Neural crest cell (in vitro differentiated cells): ENCODE data around the gene GCDH. TPM values are rescaled to one million over a fixed set of nuclear protein-coding genes. Genes with fewer than 3 reads are reported as not detected.

Experiments
- DNase-seq: peaks from one replicate; pipeline ENCODE4 v3.0.0; 2021; ENCODE audit warnings: low read depth, mixed read lengths, low spot score
- H3K27ac Mint-ChIP-seq: one replicate; pipeline ENCODE4 v1.8.0; 2021; ENCODE audit warnings: mild to moderate bottlenecking, mixed read lengths; ENCODE audit not compliant: unreplicated experiment
- H3K27me3 Mint-ChIP-seq: 2 replicates; pipeline ENCODE4 v1.8.0; 2021; ENCODE audit warnings: low read depth, mild to moderate bottlenecking, mixed read lengths
- H3K36me3 Mint-ChIP-seq: 2 replicates; pipeline ENCODE4 v1.8.0; 2021; ENCODE audit warnings: low read depth, mild to moderate bottlenecking, mixed read lengths
- H3K4me1 Mint-ChIP-seq: 2 replicates; pipeline ENCODE4 v1.8.0; 2021; ENCODE audit warnings: mixed read lengths
- H3K4me3 Mint-ChIP-seq: one replicate; pipeline ENCODE4 v1.8.0; 2021; ENCODE audit warnings: mild to moderate bottlenecking, mixed read lengths
- H3K9me3 Mint-ChIP-seq: 2 replicates; pipeline ENCODE4 v1.8.0; 2021; ENCODE audit warnings: mixed read lengths
- total RNA-seq: library from RNA; stranded (reverse); gene quantifications from 2 replicates; pipeline ENCODE4 v1.2.1, GENCODE V29; 2021
- TF ChIP-seq, protein P1 (sequence below): fragments of 200-600 bp; sonication (generic); conservative IDR thresholded peaks from 2 replicates; pipeline ENCODE4 v1.5.0; 2021; ENCODE audit warnings: antibody characterized with exemption, mild to moderate bottlenecking

Gene GCDH
- total RNA-seq, 1 donor from 2014 or later, result 46.7 TPM

- no peak overlapping the region for H3K4me3 Mint-ChIP-seq
- peaks cover 17% of the 10 kb centered on the region for H3K4me1 Mint-ChIP-seq
- H3K27me3 Mint-ChIP-seq, result peaks cover 81% of the 10 kb centered on the region
- TF ChIP-seq, protein P1, sequence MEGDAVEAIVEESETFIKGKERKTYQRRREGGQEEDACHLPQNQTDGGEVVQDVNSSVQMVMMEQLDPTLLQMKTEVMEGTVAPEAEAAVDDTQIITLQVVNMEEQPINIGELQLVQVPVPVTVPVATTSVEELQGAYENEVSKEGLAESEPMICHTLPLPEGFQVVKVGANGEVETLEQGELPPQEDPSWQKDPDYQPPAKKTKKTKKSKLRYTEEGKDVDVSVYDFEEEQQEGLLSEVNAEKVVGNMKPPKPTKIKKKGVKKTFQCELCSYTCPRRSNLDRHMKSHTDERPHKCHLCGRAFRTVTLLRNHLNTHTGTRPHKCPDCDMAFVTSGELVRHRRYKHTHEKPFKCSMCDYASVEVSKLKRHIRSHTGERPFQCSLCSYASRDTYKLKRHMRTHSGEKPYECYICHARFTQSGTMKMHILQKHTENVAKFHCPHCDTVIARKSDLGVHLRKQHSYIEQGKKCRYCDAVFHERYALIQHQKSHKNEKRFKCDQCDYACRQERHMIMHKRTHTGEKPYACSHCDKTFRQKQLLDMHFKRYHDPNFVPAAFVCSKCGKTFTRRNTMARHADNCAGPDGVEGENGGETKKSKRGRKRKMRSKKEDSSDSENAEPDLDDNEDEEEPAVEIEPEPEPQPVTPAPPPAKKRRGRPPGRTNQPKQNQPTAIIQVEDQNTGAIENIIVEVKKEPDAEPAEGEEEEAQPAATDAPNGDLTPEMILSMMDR, result no peak
- H3K9me3 Mint-ChIP-seq, result no peaks in the 10 kb centered on the region
- no peaks in the 10 kb centered on the region for H3K36me3 Mint-ChIP-seq
- no peak overlapping the region for H3K27ac Mint-ChIP-seq
- DNase-seq, result no peak
Measured at GRCh38 chr19:12884627-12884925, 6.4 kb upstream of the GCDH start.

- H3K27me3 Mint-ChIP-seq, result peaks cover 76% of the 10 kb centered on the region
- H3K27ac Mint-ChIP-seq, result no peak overlapping the region
- DNase-seq, result peak; percentile 48
- no peaks in the 10 kb centered on the region for H3K36me3 Mint-ChIP-seq
- peak overlapping the region; percentile 15 for H3K4me3 Mint-ChIP-seq
- TF ChIP-seq, protein P1, result peak; percentile 59
- peaks cover 17% of the 10 kb centered on the region for H3K4me1 Mint-ChIP-seq
- no peaks in the 10 kb centered on the region for H3K9me3 Mint-ChIP-seq
Measured at GRCh38 chr19:12884926-12885748, 5.8 kb upstream of the GCDH start.

DNA sequence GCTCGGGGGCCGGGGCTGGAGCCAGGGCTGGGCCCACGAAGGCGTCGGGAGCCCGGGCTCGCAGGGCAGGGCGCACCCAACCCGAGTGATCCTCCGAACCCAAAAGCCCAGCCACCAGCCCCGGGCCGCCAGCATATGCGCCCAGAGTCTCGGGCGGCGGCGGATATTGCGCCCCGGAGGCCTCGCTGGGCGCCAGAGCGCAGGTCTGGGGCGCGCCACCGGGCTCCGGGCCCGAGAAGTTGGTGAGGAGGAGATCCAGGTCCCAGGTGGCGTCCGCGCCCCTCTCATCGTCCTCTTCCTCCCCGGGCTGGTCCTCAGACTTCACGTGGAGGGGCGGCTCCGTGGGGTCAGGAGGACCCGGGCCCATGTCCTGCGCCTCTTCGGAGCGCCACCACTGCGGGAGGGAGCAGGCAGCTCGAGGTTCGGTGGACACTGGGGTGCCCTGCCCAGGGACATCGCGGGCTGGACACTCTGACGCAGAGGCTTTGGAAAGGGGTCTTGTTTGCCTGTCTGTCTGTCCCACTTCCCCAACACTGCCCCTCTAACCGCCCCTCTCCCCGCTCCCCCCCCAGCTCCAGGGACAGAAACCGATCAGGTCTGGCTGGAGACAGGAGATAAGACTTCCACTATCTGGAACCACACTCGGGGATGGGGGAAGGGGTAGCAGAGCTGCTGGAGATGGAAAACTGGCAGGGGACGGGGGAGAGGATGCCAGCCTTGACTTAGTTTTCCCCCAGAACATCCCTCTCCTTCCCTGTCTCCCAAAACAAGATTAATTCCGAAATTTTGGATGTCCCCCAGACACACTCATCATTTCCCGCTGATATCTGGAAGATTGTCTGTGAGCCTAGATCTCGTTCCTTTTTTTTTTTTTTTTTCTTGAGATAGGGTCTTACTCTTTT lies 5.0 kb upstream of the GCDH start:
- Mint-ChIP-seq H3K4me3 (peak overlapping the region; percentile 69), H3K27me3 (peaks cover 73% of the 10 kb centered on the region), H3K36me3 (no peaks in the 10 kb centered on the region), H3K4me1 (peaks cover 19% of the 10 kb centered on the region), H3K9me3 (no peaks in the 10 kb centered on the region), H3K27ac (no peak overlapping the region)
- TF ChIP-seq, protein P1, result no peak
- DNase-seq, result no peak

DNA sequence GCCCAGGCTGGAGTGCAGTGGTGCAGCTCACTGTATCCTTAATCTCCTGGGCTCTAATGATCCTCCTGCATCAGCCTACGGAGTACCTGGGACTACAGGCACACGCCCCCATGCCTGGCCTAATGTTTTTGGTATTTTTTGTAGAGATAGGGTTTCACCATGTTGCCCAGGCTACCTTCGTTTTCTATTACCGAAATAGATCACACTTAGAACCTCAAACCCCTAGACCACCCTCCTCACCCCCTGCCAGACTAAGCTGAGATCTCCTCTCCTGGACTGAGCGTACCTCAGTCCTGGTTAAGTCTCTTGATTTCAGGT lies 4.3 kb upstream of the GCDH start:
- H3K4me3 Mint-ChIP-seq, result peak overlapping the region; percentile 69
- H3K27ac Mint-ChIP-seq, result no peak overlapping the region
- H3K9me3 Mint-ChIP-seq, result no peaks in the 10 kb centered on the region
- H3K36me3 Mint-ChIP-seq, result no peaks in the 10 kb centered on the region
- TF ChIP-seq, protein P1, result no peak
- H3K4me1 Mint-ChIP-seq, result peaks cover 24% of the 10 kb centered on the region
- peaks cover 70% of the 10 kb centered on the region for H3K27me3 Mint-ChIP-seq
- DNase-seq, result no peak

DNA sequence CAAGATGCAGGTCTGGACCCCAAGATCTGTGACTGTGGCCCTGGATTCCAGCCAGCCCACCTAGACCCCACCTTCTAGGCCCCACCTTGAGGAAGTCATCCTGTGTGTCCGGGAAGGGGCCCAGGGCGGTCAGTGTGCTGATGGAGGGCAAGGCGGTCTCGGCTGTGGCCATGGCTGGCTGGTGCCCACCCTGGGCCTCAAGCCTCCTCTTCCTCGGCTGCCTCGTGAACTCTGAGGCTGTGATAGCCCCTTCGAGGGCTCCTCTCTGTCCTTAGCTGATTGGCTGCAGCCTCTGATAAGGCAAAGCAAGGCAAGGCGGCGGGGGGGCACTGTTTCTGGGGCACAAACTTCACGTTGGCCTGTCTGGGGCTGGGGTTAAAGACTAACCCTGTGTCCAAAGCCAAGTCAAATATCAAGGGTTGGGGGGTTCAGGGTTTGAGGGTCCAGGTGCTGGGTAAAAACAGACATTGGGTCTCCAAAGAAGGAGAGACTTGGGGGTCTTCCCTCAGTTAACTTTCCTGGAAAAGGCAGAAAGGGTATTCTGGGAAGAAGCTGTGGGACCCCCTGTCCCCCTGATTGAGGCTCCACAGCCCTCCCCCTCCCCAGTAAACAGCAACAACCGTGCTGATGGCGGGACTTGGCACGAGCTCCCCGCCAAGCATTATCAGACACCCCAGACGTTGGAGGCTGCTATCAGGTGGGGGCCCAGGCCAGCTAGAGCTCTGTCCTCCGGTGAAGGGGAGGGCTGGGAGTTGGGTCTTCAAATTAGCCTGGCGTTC lies 3.8 kb upstream of the GCDH start, which contains the start of gene KLF1:
Gene KLF1, minus strand, starts transcription at position 233 of the 779 bp plus-strand sequence. Its CDS starts 61 bp downstream, at position 172.
- Mint-ChIP-seq H3K4me3 (peak within 1 kb of the TSS; percentile 69), H3K36me3 (no peaks in the 10 kb centered on the region), H3K4me1 (peaks cover 27% of the 10 kb centered on the region), H3K9me3 (no peaks in the 10 kb centered on the region), H3K27me3 (peaks cover 68% of the 10 kb centered on the region), H3K27ac (no peak within 1 kb of the TSS)
- no peak for DNase-seq
- TF ChIP-seq, protein P1, result no peak
